Measurements from ENCODE around the gene RFPL3. TPM values are rescaled to one million over a fixed set of nuclear protein-coding genes. Genes with fewer than 3 reads are reported as not detected.

RFPL3 gene
- polyA plus RNA-seq, 1 donor from 2014 or later: not detected

- Histone ChIP-seq H3K79me2 (replicated peaks; ENCODE audit: insufficient read depth, low read length) (no peaks in the 10 kb centered on the region), H3K9me2 (ENCODE audit: insufficient read depth, low read length) (no peaks in the 10 kb centered on the region), H2AFZ (ENCODE audit: low read depth, low read length) (no peak overlapping the region), H3K27ac (ENCODE audit: low read length) (no peak overlapping the region), H3K4me3 (ENCODE audit: low read length) (no peak overlapping the region), H3K4me2 (ENCODE audit: low read length) (no peak overlapping the region), H3K36me3 (ENCODE audit: insufficient read depth, low read length) (no peaks in the 10 kb centered on the region), H3K27me3 (ENCODE audit: insufficient read depth, low read depth, low read length) (no peaks in the 10 kb centered on the region), H4K20me1 (ENCODE audit: insufficient read depth) (no peaks in the 10 kb centered on the region), H3F3A (ENCODE audit: insufficient read depth, low read length, poor library complexity, severe bottlenecking) (no peaks in the 10 kb centered on the region), H3K9ac (ENCODE audit: low read length) (no peak overlapping the region), H3K9me3 (ENCODE audit: low read length) (no peaks in the 10 kb centered on the region)
- no peak for TF ChIP-seq RAD21 (conservative IDR thresholded peaks at IDR 0.05)
- no peak for TF ChIP-seq TAF1 (IDR thresholded peaks at IDR 0.05; ENCODE audit: low read depth)
- TF ChIP-seq EP300 (conservative IDR thresholded peaks at IDR 0.05; ENCODE audit: poor library complexity, severe bottlenecking): no peak
- no peak for TF ChIP-seq CTCF (IDR thresholded peaks at IDR 0.05; ENCODE audit: poor library complexity, severe bottlenecking)
- TF ChIP-seq SMC3 (conservative IDR thresholded peaks at IDR 0.05; ENCODE audit: poor library complexity): no peak
- TF ChIP-seq MXI1 (conservative IDR thresholded peaks at IDR 0.05; ENCODE audit: poor library complexity, severe bottlenecking): no peak
- TF ChIP-seq EZH2 (IDR thresholded peaks at IDR 0.05; ENCODE audit: borderline replicate concordance, insufficient read depth, low read length, poor library complexity, severe bottlenecking): no peak
- TF ChIP-seq POLR2AphosphoS5 (IDR thresholded peaks at IDR 0.05): no peak
- no peak for TF ChIP-seq REST (IDR thresholded peaks at IDR 0.05; ENCODE audit: borderline replicate concordance)
These were observed 46.1 kb upstream of the RFPL3 start for GRCh38 chr22:32311551-32312071.

- no peaks in the 10 kb centered on the region for H3K36me3 ChIP-seq (ENCODE audit: insufficient read depth, low read length)
- H3F3A ChIP-seq (ENCODE audit: insufficient read depth, low read length, poor library complexity, severe bottlenecking): no peaks in the 10 kb centered on the region
- no peak overlapping the region for H2AFZ ChIP-seq (ENCODE audit: low read depth, low read length)
- H3K4me2 ChIP-seq (ENCODE audit: low read length): no peak overlapping the region
- H3K9ac ChIP-seq (ENCODE audit: low read length): no peak overlapping the region
- no peak overlapping the region for H3K27ac ChIP-seq (ENCODE audit: low read length)
- TF ChIP-seq TAF1 (IDR thresholded peaks at IDR 0.05; ENCODE audit: low read depth) (no peak), POLR2AphosphoS5 (IDR thresholded peaks at IDR 0.05) (no peak), EZH2 (IDR thresholded peaks at IDR 0.05; ENCODE audit: borderline replicate concordance, insufficient read depth, low read length, poor library complexity, severe bottlenecking) (no peak), MXI1 (conservative IDR thresholded peaks at IDR 0.05; ENCODE audit: poor library complexity, severe bottlenecking) (no peak), RAD21 (conservative IDR thresholded peaks at IDR 0.05) (no peak), EP300 (conservative IDR thresholded peaks at IDR 0.05; ENCODE audit: poor library complexity, severe bottlenecking) (no peak), CTCF (IDR thresholded peaks at IDR 0.05; ENCODE audit: poor library complexity, severe bottlenecking) (no peak)
- H3K9me2 ChIP-seq (ENCODE audit: insufficient read depth, low read length): no peaks in the 10 kb centered on the region
- no peaks in the 10 kb centered on the region for H3K79me2 ChIP-seq (replicated peaks; ENCODE audit: insufficient read depth, low read length)
- no peaks in the 10 kb centered on the region for H4K20me1 ChIP-seq (ENCODE audit: insufficient read depth)
- H3K27me3 ChIP-seq (ENCODE audit: insufficient read depth, low read depth, low read length): no peaks in the 10 kb centered on the region
- no peaks in the 10 kb centered on the region for H3K9me3 ChIP-seq (ENCODE audit: low read length)
- no peak overlapping the region for H3K4me3 ChIP-seq (ENCODE audit: low read length)
These were observed 44.9 kb upstream of the RFPL3 start for GRCh38 chr22:32312748-32313147.
